GM13977 (cell line): ENCODE data around the gene TUBB3.

Experiments
- DNase-seq: peaks from one replicate; pipeline ENCODE4 v3.0.0; 2012; ENCODE audit warnings: low spot score
- in situ Hi-C: fragments of 300-500 bp; cut with MboI; formaldehyde crosslinking; loops from one replicate; pipeline ENCODE4 v1.12.0; 2022; ENCODE audit warnings: low sequenced_read_pairs, low pct_unique_long_range_greater_than_20kb, mixed read lengths, inconsistent platforms; ENCODE audit not compliant: unreplicated experiment
- TF ChIP-seq, protein P1 (sequence below): IDR thresholded peaks from 2 replicates; pipeline ENCODE4 v1.5.1; 2012; ENCODE audit warnings: mild to moderate bottlenecking, control low read depth; ENCODE audit not compliant: insufficient read depth; ENCODE audit errors: extremely low read depth, missing control alignments

TUBB3 gene

GRCh38 chr16:89958596-89958995 is 35.5 kb downstream of the TUBB3 start:
- TF ChIP-seq, protein P1, sequence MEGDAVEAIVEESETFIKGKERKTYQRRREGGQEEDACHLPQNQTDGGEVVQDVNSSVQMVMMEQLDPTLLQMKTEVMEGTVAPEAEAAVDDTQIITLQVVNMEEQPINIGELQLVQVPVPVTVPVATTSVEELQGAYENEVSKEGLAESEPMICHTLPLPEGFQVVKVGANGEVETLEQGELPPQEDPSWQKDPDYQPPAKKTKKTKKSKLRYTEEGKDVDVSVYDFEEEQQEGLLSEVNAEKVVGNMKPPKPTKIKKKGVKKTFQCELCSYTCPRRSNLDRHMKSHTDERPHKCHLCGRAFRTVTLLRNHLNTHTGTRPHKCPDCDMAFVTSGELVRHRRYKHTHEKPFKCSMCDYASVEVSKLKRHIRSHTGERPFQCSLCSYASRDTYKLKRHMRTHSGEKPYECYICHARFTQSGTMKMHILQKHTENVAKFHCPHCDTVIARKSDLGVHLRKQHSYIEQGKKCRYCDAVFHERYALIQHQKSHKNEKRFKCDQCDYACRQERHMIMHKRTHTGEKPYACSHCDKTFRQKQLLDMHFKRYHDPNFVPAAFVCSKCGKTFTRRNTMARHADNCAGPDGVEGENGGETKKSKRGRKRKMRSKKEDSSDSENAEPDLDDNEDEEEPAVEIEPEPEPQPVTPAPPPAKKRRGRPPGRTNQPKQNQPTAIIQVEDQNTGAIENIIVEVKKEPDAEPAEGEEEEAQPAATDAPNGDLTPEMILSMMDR, result no peak
- DNase-seq, result no peak
- in situ Hi-C loops, result no loop called here

DNA sequence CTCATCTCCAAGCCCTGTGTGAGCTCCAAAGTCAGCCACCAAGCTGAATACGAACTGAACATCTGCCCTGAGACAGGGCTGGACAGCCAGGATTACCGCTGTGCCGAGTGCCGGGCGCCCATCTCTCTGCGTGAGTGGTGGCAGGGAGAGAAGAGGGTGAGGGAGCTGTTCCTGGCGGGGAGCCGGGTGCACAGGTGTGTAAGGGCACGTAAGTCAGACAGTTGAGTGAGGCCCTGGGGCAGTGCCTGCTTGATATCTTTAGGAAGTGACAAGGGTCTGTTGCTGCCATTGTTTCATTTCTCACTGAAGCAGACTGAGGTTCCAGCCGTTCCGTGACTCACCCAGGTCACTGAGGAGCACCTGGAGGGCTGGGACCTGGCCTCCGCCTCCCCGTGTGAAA is 37.8 kb downstream of the TUBB3 start:
- DNase-seq, result no peak
- in situ Hi-C loops, result no loop called here
- TF ChIP-seq, protein P1, result no peak

- TF ChIP-seq, protein P1, result no peak
- in situ Hi-C loops, result no loop called here
Measured at GRCh38 chr16:89961920-89962319, 38.8 kb downstream of the TUBB3 start.

DNA sequence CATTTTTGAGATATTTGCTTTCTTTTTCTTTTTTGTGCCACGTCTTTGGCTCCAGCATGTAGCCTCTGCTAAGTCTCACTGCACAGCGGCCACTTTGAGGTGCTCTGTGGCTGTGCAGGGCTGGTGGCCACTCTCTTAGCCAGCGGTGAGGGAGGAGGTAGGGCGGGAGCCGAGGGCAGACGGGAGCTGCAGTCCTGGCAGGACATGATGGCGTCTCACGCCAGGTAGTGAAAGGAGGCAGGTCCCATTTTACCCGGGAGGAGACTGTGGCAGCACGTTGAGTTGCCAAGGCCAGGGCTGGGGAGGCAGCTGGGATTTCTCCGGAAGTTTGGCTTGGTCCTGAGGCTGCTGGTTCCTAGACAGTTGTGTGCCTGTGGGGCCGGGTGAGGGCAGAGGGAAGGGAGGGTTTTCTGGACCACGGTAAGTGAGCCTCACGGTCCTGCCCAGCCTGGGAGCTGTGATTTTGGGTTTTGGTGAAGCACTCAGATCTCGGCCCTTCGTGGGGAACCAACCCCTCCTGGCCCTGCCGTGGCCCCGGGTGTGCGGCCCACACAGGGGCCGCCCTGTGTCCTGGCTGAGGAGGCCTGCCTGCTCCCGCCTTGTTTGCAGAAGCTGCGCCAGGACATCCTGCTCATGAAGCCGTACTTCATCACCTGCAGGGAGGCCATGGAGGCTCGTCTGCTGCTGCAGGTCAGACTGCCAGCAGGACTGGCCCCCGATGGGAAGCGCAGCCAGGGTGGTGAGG is 39.8 kb downstream of the TUBB3 start:
- in situ Hi-C loops, result no loop called here
- DNase-seq, result no peak
- TF ChIP-seq, protein P1, result no peak

More at GRCh38 chr16:89961920-89962319, 38.8 kb downstream of the TUBB3 start:
- DNase-seq, result no peak

GRCh38 chr16:89964201-89964600 is 41.1 kb downstream of the TUBB3 start:
- TF ChIP-seq, protein P1, result no peak
- in situ Hi-C loops, result no loop called here

GRCh38 chr16:89965447-89966225 is 42.5 kb downstream of the TUBB3 start:
- TF ChIP-seq, protein P1, result no peak
- in situ Hi-C loops, result no loop called here
- DNase-seq, result no peak

More at GRCh38 chr16:89964201-89964600, 41.1 kb downstream of the TUBB3 start:
- no peak for DNase-seq
